Measurements from ENCODE around the gene TMEM63A. TPM values are rescaled to one million over a fixed set of nuclear protein-coding genes. Genes with fewer than 3 reads are reported as not detected.

The TMEM63A gene
- total RNA-seq, 1 donor from 2014 or later, result 5.1 TPM

DNA sequence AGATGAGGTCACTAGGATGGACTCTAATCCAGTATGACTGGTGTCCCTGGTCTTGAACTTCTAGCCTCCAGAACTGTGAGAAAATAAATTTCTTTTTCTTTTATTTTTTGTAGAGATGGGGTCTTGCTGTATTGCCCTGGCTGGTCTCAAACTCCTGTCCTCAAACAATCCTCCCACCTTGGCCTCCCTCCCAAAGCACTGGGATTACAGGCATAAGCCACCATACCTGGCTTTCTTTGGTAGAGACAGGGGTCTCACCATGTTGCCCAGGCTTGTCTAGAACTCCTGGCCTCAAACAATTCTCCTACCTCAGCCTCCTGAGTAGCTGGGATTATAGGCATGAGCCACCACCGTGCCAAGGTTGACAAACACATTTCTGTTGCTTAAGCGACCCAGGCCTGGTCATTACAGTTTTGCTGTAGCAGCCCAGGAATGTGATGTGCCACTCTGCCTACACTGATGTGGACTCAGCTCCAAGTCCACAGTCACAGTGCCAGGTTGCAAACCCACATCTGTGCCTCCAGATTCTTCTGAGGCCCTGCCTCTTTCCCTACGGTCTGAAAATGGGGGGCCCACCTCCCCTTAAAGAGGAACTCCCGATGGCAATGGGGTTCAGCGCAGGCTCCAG is 25.9 kb upstream of the TMEM63A start:
- Histone ChIP-seq H3K4me1 (no peaks in the 10 kb centered on the region), H3K79me2 (ENCODE audit: low read depth) (no peaks in the 10 kb centered on the region), H4K20me1 (ENCODE audit: low read depth) (no peaks in the 10 kb centered on the region), H3F3A (ENCODE audit: low read depth) (no peaks in the 10 kb centered on the region), H3K4me2 (no peak overlapping the region), H3K36me3 (no peaks in the 10 kb centered on the region), H3K9me3 (ENCODE audit: low read depth) (no peaks in the 10 kb centered on the region), H3K9ac (no peak overlapping the region), H3K4me3 (no peak overlapping the region), H3K27ac (no peak overlapping the region), H2AFZ (replicated peaks) (no peak overlapping the region), H3K27me3 (peaks cover 10% of the 10 kb centered on the region)
- Mint-ChIP-seq H3K36me3 (no peaks in the 10 kb centered on the region), H3K4me3 (no peak overlapping the region), H3K4me1 (no peaks in the 10 kb centered on the region), H3K27me3 (ENCODE audit: insufficient read depth, low read depth) (no peaks in the 10 kb centered on the region), H3K27ac (no peak overlapping the region), H3K9me3 (no peaks in the 10 kb centered on the region)
- DNase-seq (ENCODE audit: low spot score), result no peak
- TF ChIP-seq EZH2phosphoT487 (IDR thresholded peaks at IDR 0.05) (no peak), EZH2 (IDR thresholded peaks at IDR 0.05) (no peak)
- TF ChIP-seq, protein P1, sequence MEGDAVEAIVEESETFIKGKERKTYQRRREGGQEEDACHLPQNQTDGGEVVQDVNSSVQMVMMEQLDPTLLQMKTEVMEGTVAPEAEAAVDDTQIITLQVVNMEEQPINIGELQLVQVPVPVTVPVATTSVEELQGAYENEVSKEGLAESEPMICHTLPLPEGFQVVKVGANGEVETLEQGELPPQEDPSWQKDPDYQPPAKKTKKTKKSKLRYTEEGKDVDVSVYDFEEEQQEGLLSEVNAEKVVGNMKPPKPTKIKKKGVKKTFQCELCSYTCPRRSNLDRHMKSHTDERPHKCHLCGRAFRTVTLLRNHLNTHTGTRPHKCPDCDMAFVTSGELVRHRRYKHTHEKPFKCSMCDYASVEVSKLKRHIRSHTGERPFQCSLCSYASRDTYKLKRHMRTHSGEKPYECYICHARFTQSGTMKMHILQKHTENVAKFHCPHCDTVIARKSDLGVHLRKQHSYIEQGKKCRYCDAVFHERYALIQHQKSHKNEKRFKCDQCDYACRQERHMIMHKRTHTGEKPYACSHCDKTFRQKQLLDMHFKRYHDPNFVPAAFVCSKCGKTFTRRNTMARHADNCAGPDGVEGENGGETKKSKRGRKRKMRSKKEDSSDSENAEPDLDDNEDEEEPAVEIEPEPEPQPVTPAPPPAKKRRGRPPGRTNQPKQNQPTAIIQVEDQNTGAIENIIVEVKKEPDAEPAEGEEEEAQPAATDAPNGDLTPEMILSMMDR (IDR thresholded peaks at IDR 0.05), result no peak

DNA sequence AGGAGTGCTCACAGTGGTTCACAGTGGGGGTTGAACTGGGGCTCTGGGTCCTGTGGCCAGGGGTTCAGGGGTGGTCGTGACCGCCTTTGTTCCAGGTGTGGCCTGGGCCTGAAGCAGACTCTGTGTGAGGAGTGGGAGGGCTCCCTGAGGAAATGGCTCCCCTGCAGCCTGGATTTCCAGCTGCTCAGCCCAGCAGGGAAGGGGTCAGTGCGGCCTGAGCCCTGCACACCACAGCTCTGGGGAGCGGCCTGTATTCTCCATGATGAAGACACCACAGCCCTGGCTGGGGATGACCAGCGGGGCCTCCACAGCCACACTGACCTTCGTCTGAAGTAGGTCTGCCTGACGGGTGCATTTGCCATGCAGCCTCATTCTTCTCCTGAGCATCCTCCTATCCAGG is 25.2 kb upstream of the TMEM63A start:
- Histone ChIP-seq H3K4me3 (no peak overlapping the region), H3K4me1 (no peaks in the 10 kb centered on the region), H3K9me3 (ENCODE audit: low read depth) (no peaks in the 10 kb centered on the region), H3F3A (ENCODE audit: low read depth) (no peaks in the 10 kb centered on the region), H2AFZ (replicated peaks) (no peak overlapping the region), H3K79me2 (ENCODE audit: low read depth) (no peaks in the 10 kb centered on the region), H3K36me3 (no peaks in the 10 kb centered on the region), H3K27me3 (peaks cover 10% of the 10 kb centered on the region), H3K9ac (no peak overlapping the region), H3K27ac (no peak overlapping the region), H4K20me1 (ENCODE audit: low read depth) (no peaks in the 10 kb centered on the region), H3K4me2 (no peak overlapping the region)
- no peaks in the 10 kb centered on the region for H3K9me3 Mint-ChIP-seq
- TF ChIP-seq, protein P1 (IDR thresholded peaks at IDR 0.05), result no peak
- TF ChIP-seq EZH2phosphoT487 (IDR thresholded peaks at IDR 0.05) (no peak), EZH2 (IDR thresholded peaks at IDR 0.05) (no peak)
- no peak overlapping the region for H3K27ac Mint-ChIP-seq
- H3K4me1 Mint-ChIP-seq, result no peaks in the 10 kb centered on the region
- no peaks in the 10 kb centered on the region for H3K36me3 Mint-ChIP-seq
- no peak overlapping the region for H3K4me3 Mint-ChIP-seq
- no peaks in the 10 kb centered on the region for H3K27me3 Mint-ChIP-seq (ENCODE audit: insufficient read depth, low read depth)
- DNase-seq (ENCODE audit: low spot score), result no peak

DNA sequence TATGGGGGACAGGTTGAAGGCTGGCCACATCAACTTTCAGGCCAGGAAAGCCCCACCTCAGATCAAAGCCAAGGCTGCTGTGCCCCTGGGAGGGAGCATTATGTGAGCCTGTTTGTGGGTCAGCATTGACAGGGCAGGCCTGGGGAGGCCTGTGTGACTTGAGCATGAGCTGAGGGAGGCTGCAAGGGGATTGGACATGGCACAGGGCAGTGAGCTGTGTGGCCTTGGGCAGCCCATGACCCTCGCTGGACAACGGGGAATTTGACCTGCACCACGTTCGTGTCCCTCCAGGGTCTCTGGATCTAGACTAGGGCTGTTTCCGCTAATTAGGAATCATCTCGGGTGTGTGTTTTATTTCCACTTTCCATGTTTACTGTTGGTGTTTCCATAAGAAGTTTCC is 24.3 kb upstream of the TMEM63A start:
- H3K27ac ChIP-seq, result no peak overlapping the region
- Mint-ChIP-seq H3K4me1 (no peaks in the 10 kb centered on the region), H3K27me3 (ENCODE audit: insufficient read depth, low read depth) (no peaks in the 10 kb centered on the region), H3K9me3 (no peaks in the 10 kb centered on the region), H3K4me3 (no peak overlapping the region), H3K36me3 (no peaks in the 10 kb centered on the region), H3K27ac (no peak overlapping the region)
- no peaks in the 10 kb centered on the region for H4K20me1 ChIP-seq (ENCODE audit: low read depth)
- H3K4me3 ChIP-seq, result no peak overlapping the region
- TF ChIP-seq EZH2 (IDR thresholded peaks at IDR 0.05) (no peak), EZH2phosphoT487 (IDR thresholded peaks at IDR 0.05) (no peak)
- TF ChIP-seq, protein P1 (IDR thresholded peaks at IDR 0.05), result no peak
- H3K36me3 ChIP-seq, result no peaks in the 10 kb centered on the region
- H3K4me1 ChIP-seq, result no peaks in the 10 kb centered on the region
- H3K79me2 ChIP-seq (ENCODE audit: low read depth), result no peaks in the 10 kb centered on the region
- H3K4me2 ChIP-seq, result no peak overlapping the region
- DNase-seq (ENCODE audit: low spot score), result no peak
- H3K27me3 ChIP-seq, result peaks cover 1% of the 10 kb centered on the region
- H3F3A ChIP-seq (ENCODE audit: low read depth), result no peaks in the 10 kb centered on the region
- no peak overlapping the region for H2AFZ ChIP-seq (replicated peaks)
- H3K9ac ChIP-seq, result no peak overlapping the region
- H3K9me3 ChIP-seq (ENCODE audit: low read depth), result no peaks in the 10 kb centered on the region
